Posterior vena cava (tissue), 2 donors: ENCODE results near the gene PIK3IP1. TPM values are rescaled to one million over a fixed set of nuclear protein-coding genes. Genes with fewer than 3 reads are reported as not detected.
"Not testable (repeated sequence)": the region's sequence is repeated elsewhere in the genome, so short reads cannot be mapped to it uniquely, and the experiment has no call there.

Experiments used
- DNase-seq: peaks from one replicate; pipeline ENCODE4 v3.0.0-alpha.2; 2020; ENCODE audit warnings: low spot score
- intact Hi-C, 2 donors: fragments of 100-400 bp; cut with DNase I; formaldehyde crosslinking; loops; one replicate each; pipeline versions ENCODE4 v1.14.1 to v1.14.2; 2022 to 2023
- total RNA-seq, 2 donors: library from RNA; stranded (reverse); fragmentation: NEBNext Ultra II Directional; extraction: Animal tissue kit (Norgen Biotek cat#: 25700); gene quantifications; one replicate each; pipeline ENCODE4 v1.2.1, GENCODE V29; 2021
- donor health status: DM: yes; HTN: yes; CAD: no.
- donor health status: DM: yes; HTN: yes; CAD: no.

The PIK3IP1 gene
- total RNA-seq, 2 donors from 2014 or later = 12.8 to 18.8 TPM

- DNase-seq = no peak
- intact Hi-C loops = no loop called here
These were observed 24.0 kb downstream of the PIK3IP1 start for GRCh38 chr22:31268281-31268680.

DNA sequence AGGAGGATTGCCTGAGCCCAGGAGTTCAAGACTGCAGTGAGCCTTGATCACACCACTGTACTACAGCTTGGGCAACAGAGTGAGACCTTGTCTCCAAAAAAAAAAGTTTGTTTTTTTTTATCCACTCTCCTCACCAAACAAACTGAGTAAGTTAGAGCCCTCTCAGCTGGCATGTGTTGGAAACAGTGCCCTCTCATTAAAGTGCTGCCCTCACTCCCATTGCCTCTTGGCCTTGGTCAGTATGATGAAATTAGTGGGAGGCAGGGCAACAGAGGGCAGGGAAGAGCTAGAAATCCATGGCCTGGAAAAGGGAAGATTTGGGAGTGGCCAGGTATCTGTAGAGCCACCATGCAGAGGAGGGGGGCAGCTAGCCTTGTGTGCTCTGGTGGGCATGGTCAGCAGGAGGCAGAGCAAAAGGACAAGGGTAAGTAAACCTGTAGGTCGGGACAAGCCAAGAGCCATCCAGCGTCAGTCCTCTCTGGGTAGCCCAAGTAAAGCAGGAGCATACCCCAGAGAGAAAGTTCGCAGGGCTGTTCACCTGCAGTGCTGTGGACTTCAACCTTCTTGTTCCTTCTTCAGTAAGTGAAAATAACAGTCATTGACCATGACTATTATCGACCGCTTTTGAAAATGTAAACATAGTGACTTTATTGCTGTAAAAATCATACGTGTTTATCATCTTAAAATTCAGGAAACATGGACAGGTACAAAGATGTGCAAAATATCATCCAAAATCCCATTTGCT, 28.2 kb downstream of the PIK3IP1 start:
- no peak for DNase-seq

GRCh38 chr22:31262312-31263133, 29.8 kb downstream of the PIK3IP1 start:
- intact Hi-C loops = no loop called here
- no peak for DNase-seq

More for the DNA sequence above, 28.2 kb downstream of the PIK3IP1 start:
- intact Hi-C loops = no loop called here

- DNase-seq = no peak
- intact Hi-C loops = no loop called here
These were observed 31.8 kb downstream of the PIK3IP1 start for GRCh38 chr22:31260474-31260856.

DNA sequence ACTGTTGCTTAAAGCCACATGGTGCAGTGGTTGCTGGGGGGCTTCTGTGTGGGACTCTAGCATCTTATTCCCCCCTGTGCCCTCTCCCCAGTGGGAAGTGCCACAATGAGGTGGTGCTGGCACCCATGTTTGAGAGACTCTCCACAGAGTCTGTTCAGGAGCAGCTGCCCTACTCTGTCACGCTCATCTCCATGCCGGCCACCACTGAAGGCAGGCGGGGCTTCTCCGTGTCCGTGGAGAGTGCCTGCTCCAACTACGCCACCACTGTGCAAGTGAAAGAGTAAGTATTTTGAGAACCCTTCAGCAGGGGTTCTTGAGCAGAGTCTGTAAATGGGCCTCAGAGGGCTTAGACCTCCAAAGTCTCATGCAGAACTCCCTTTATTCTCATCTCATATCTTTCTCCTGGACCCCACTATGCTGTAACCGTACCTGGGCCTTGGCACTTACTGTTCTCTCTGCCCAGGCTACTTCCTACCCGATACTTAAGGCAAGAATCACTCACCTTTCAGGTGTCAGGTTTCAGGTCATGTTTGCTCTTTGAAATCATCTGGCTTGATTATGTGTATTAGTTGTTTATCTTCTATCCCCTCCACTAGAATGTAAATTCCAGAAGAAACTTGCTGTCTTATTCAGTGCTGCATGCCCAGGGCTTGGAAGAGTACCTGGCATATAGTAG, 32.4 kb downstream of the PIK3IP1 start:
- intact Hi-C loops = no loop called here
- no peak for DNase-seq

DNA sequence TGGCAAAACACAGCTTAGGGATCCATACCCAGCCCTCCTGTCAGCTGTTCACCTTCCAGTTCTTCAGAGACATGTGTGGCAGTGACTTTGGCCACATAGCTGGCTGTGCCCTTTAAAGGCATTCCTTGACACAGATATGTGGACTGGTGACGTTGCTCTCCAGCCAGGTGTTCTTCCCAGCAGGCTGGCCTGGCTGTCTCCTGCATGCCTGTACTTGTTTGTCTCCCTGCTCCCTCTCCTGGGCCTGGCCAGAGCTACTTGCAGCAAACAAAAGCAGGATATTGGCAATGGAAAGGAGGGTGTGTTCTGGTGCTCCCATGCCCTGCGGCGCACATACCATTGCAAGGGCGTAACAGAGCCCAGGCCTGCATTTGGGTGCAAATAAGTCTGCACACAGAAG, 38.3 kb downstream of the PIK3IP1 start:
- intact Hi-C loops = no loop called here
- DNase-seq = no peak

DNA sequence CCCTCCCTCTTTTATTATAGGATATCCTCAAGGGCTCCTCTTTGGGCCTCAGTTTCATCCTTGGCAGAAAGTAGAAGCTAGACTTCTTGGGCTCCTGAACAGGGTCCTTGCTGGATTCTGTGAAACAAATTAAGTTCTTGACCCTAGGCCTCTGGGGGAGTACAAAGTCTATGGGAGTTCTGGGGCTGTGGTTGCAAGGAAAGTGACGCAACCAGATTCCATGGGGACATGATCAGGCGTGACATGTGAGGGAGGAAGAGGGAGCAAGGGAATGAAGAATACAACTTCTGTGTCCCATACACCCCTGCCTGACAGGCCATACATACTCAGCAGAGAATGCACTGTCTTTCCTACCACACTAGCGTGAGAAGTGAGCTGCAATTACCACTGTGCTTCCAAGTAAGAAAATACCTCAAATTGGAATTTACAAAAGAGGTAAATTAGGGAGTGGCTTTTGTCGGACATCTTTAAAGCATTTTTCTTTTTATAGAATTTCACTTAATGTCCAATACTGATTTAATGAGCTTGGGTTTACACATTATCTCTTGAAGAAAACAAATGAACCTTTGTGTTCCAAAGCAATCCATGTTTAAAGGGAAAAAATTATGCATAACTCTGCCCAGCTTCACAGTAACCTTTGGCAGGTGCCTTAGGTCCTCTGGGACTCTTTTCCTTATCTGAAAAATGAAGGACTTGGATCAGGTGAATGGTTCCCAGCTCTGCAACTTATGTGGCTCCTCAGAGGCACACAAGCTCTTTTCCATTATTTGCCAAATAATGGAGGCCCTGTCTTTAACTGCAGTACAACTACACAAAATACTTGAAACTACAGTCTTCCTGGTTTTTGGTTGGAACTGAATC, 41.3 kb downstream of the PIK3IP1 start:
- DNase-seq = no peak
- intact Hi-C loops = no loop called here

GRCh38 chr22:31248965-31249958, 43.0 kb downstream of the PIK3IP1 start:
- intact Hi-C loops = no loop called here
- DNase-seq = no peak

- intact Hi-C loops = no loop called here
- peak; percentile 89 for DNase-seq
These were observed 44.0 kb downstream of the PIK3IP1 start for GRCh38 chr22:31248138-31248745.

- intact Hi-C loops = no loop called here
- DNase-seq = no peak
These were observed 44.6 kb downstream of the PIK3IP1 start for GRCh38 chr22:31247726-31248125.

DNA sequence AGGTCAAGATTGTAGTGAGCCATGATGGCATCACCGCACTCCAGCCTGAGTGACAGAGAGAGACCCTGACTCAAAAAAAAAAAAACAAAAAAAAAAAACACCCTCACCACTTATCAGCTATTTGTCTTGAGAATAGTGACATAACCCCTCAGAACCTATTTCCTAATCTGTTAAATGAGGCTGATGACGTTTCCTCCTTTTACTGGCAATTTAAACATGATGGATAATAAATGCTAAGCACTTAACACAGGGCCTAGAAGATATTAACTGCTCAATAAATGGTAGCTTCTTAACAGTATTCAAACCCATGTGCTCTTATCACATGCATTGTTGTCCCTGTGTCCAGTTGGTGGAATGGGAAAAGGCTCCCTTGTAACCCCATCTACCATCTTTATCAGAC, 45.6 kb downstream of the PIK3IP1 start:
- no peak for DNase-seq
- intact Hi-C loops = no loop called here

DNA sequence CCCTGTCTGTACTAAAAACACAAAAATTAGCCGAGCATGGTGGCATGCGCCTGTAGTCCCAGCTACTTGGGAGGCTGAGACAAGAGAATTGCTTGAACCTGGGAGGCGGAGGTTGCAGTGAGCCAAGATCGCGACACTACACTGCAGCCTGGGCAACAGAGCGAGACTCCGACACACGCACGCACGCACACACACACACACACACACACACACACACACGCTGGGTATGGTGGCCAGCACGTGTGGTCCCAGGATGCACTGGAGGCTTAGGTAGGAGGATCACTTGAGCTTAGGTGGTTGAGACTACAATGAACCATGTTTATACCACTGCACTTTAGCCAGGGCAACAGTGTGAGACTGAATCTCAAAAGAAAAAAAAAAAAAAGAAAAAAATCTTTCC, 46.3 kb downstream of the PIK3IP1 start:
- DNase-seq, intact Hi-C loops: not testable (repeated sequence)

DNA sequence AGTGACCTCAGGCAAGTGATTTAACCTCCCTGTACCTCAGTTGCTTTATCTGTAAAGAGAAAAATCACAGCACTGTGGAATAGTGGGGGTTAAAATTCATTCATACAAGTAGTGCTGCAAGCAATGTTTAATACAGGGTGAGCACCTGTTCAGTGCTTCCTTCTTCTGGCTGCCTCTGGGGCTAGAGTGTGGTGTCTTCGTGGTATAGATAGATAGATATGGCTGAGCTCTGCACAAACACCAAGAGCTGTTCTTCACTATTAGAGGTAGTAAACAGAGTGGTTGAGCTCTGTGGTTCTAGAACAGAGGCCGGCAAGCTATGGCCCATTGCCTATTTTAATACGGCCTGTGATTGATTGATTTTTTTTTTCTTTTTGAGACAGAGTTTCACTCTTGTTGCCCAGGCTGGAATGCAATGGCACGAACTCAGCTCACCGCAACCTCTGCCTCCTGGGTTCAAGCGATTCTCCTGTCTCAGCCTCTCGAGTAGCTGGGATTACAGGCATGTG, 47.3 kb downstream of the PIK3IP1 start:
- intact Hi-C loops = no loop called here

DNA sequence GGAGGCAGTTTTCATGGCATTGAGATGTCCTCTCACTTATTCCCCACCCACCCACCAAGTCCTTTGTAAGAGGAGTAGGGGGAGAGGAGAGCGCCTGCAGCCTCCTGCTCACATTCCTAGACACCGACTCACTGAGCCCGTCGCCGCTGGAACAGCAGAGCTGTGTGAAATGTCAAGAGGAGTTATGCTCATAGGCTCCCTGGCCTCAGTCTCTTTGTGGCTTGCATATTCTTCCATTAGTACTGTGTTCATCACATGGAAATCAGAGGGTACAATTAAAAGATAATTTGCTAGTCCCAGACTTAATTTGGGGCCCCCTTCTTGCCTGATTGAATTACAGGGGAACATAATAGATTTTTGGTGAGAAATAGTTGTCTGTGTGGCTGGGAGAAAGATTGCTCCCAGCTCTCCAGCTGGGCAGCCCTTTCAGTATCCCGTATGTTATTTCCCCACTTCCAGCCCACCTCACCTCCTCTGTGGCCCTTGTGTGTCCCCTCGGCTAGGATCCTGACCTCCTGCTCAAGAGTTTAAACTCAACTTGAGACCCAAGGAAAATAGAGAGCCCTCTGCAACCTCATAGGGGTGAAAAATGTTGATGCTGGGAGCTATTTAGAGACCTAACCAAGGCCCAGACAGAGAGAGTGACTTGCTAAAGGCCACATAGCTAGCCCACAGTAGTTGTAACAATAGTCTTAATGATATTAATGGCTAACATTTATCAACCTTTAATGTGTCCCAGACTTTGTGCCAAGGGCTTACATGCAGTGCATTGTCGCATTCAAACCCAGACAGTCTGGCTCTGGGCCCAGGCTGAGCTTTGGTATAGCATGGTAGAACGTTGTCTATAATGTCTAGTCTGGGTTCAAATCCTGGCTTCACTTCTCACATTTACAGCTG, 48.0 kb downstream of the PIK3IP1 start:
- peak; percentile 86 for DNase-seq
- intact Hi-C loops = no loop called here

More for the DNA sequence above, 47.3 kb downstream of the PIK3IP1 start:
- no peak for DNase-seq

DNA sequence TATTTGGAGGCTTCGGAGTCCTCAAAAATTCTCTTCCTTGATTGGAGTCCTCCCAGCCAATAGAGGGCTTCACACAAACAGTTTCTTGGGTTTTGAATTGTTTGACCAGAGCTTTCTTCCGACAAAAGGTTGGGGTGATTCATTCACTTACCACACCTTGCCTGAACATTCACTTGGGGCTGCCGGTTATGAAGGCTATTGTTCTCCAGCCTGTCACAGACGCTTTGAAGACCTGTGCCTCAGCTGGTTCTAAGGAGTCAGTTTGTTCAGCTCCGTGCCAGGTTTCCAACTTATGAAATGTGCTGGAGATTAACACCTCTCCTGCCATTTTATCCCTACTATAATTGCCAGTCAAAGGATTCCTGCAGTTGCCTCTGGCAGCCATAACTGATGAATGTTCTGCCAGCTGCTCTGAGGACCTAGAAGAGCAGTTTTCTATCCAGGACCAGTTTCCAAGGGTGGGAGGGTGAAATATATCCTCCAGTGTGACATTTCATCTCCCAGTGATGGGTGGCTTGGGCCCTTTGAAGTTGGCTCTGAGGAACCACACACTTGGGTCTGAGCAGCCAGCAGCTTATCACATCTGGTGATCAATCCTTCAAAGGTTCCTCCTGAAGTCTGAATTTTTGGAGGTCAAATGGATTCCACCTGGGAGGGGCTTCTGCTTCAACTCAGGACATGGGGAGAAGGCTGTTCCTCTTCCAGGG, 48.8 kb downstream of the PIK3IP1 start:
- DNase-seq = no peak
- intact Hi-C loops = no loop called here

DNA sequence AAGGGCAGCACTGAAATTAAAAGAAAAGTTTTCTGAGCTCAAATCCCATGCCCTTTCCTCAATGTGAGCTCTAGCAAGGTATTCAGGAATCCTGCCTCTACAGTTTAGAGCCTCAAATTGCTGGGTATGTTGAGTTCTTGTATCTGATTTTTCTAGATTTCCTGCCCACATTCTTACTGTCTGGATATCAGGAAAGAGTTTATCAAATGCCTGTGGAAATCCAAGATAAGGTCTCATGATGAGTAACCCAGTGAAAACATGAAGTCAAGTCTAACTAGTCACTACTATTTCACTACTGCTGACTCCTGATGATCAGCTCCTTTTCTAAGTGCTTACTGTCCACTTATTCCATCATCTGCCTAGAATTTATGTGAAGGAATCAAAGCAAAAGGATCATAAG, 50.4 kb downstream of the PIK3IP1 start:
- intact Hi-C loops = no loop called here
- DNase-seq = no peak
